Tibial nerve (tissue), 4 donors: ENCODE results near the gene XRRA1.

Experiments
- EP300 ChIP-seq, 2 donors: sonication (generic); formaldehyde crosslinking; IDR thresholded peaks; one replicate each; pipeline ENCODE4 v1.6.1; 2017; ENCODE audit warnings: antibody characterized with exemption in 2 of 2, mild to moderate bottlenecking in 1 of 2
- POLR2A ChIP-seq, 2 donors: fragments of 450-650 bp; IDR thresholded peaks; one replicate each; pipeline ENCODE4 v1.6.1; 2017; ENCODE audit warnings: antibody characterized with exemption in 2 of 2, mild to moderate bottlenecking in 2 of 2, moderate library complexity in 2 of 2
- TF ChIP-seq, protein P1 (sequence below), 5 experiments: fragments of 200-600 bp in 3 of 5; fragments of 450-650 bp in 2 of 5; sonication (generic) in 3 of 5; IDR thresholded peaks; one replicate each; pipeline ENCODE4 v1.5.1; 2016 to 2019; ENCODE audit warnings: antibody characterized with exemption in 5 of 5, mild to moderate bottlenecking in 3 of 5, moderate library complexity in 2 of 5

DNA sequence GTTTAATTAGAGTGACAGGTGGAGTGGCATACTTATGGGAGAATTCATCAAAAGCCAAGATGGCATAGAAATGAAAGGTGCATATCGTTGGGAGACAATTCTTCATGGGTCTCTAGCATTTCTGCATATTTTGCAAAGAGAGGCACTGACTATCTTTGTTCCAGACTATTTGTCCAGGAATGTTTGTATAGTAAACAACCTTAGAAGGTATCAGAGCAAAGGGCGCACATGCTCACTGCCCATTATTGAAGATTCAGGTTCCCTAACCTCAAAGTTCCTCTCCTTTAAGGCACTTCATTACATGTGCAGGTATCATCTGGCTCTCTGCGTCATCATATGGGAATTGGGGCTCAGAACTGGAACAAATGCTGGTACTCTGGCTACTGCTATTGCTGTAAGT is 35.2 kb upstream of the XRRA1 start:
- TF ChIP-seq POLR2A (IDR thresholded peaks at IDR 0.05) = no peak
- TF ChIP-seq, protein P1, sequence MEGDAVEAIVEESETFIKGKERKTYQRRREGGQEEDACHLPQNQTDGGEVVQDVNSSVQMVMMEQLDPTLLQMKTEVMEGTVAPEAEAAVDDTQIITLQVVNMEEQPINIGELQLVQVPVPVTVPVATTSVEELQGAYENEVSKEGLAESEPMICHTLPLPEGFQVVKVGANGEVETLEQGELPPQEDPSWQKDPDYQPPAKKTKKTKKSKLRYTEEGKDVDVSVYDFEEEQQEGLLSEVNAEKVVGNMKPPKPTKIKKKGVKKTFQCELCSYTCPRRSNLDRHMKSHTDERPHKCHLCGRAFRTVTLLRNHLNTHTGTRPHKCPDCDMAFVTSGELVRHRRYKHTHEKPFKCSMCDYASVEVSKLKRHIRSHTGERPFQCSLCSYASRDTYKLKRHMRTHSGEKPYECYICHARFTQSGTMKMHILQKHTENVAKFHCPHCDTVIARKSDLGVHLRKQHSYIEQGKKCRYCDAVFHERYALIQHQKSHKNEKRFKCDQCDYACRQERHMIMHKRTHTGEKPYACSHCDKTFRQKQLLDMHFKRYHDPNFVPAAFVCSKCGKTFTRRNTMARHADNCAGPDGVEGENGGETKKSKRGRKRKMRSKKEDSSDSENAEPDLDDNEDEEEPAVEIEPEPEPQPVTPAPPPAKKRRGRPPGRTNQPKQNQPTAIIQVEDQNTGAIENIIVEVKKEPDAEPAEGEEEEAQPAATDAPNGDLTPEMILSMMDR (IDR thresholded peaks at IDR 0.05) = no peak
- no peak for TF ChIP-seq EP300 (IDR thresholded peaks at IDR 0.05)
